Eye (tissue), 1 donor: ENCODE measurements around the gene MOG.
"Not testable (repeated sequence)": the region's sequence is repeated elsewhere in the genome, so short reads cannot be mapped to it uniquely, and the experiment has no call there.

ENCODE experiments used
- DNase-seq: peaks from one replicate; pipeline ENCODE4 v3.0.0-alpha.2; 2015

The MOG gene

DNA sequence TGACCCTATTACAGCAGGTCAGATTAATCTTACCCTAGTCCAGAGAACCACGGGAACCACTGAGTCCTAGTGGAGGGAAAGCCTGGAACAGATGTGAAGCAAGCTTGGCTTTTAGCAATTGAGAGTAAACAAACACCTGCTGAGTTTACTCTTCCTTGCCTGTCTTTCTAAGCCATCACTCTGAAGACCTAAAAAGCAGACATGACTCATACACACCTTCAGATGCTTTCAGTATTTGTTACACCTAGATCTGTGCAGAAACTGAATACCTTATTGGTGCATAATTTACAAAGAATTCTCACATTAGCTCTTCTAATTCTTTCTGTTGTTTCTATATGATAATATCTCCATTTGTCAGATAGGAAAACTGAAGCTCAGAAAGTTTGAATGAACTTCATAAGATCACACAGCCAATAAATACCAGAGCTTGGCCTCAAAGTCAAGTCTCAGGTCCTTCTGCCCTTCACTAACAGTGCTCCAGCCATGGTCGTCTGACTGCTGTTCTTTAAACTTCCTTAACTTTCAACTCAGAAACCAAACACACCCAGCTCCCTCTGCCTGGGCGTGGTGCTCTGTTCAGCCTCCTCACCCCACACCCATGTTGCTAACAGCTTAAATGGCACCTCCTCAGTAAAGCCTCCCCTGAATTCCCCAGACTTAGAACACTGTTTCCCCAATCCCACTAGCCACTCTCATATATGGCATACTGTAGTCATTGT, 15.3 kb upstream of the MOG start:
- DNase-seq, result no peak

DNA sequence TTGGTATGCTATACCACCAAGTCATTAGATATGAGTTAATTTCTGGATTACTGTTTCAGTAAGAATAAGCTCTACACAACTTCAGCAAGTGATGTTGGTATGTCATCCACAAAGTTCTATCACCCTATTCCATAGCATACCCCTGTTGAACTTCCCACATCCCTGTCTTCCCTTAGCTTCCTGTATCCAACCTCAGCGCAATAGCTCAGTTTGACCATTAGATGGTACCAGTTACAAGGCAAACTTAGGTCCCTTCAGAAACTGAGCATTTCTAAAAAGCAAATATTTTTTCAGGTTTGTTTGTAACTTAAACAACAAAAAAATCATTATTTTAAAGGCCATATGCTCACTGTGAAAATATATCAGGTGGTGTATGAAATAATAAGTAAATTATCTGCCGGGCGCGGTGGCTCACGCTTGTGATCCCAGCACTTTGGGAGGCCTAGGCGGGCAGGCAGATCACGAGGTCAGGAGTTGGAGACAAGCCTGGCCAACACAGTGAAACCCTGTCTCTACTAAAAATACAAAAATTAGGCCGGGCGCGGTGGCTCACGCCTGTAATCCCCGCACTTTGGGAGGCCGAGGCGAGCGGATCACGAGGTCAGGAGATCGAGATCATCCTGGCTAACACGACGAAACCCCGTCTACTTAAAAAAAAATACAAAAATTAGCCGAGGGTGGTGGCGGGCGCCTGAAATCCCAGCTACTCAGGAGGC, 8.8 kb upstream of the MOG start:
- DNase-seq, result peak; percentile 45

DNA sequence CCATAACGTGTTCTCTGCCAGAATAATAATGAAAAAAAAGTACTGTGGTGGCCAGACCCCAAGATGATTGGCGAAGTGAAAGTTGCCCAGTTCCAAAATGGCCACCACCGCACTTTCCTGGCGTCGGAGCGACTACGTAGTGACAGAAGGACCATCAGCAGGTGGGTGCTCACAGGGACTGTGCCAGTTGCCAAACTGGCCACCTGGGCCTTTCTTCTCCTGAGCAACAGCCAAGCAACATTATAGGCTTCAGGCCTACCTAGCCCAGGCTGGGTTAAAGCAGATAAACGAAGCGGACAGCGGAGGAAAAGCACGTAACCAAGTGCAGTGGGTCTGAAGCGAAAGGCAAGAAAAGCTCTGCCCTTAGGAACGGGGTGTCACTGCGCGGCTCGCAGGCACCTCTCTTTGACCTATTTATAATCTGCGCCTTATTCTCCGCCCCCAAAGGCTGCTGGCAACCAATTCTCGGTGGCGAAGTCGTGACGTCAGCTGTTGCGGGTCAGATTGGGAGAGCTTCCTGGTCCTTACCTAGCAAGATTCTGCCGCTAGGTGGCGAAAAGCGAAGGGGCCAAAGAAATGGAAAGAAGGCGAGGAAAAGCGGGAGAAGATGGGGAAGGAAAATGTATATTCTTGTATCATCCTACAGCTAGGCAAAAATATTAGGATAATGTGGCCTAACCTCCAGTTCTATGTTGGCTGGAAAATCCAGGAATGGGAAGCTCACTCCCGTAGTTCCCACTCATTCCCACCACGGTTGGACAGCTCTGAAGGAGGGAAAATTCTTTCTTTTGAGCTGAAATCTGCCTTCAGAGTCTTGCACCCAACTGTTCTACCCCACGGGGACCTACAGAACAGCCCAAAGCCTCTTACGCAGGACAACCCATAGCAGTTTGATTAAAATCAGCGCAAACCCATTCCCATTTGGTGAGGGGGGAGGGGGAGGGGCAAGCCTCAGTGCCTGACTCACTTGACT, 6.9 kb upstream of the MOG start:
- DNase-seq, result peak; percentile 100

DNA sequence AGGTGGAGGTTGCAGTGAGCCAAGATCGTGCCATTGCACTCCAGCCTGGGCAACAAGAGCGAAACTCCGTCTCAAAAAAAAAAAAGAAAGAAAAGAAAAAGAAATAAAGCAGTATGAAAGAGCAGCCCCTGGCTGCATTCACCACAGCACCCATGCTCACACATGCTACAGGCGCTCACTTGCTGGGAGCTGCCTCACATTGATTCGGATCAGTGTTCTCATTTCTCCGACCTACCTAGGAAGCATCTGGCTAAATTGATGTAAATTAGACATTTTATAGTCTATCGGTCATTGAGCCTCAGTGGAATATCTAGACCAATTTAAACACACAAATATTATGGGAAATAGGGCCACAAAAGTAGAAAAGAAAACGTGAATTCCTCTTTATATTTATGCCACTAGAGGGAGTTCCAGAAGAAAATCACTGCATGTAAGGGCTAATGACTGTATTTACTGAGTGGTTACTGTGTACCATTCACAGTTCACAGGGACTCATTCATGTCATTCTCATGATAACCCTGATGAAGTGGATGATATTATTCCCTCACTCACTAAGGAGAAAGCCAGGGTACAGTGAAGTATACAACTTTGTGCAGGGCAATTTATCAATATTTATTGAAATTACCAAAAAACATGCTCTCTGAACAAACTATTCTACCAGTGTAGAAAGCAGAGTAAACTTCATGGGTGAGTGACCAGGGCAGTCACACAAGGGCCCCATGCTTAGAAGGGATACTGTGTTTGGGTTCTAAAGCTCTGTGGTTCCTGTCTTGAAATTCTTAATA, 5.3 kb upstream of the MOG start:
- peak; percentile 53 for DNase-seq

DNA sequence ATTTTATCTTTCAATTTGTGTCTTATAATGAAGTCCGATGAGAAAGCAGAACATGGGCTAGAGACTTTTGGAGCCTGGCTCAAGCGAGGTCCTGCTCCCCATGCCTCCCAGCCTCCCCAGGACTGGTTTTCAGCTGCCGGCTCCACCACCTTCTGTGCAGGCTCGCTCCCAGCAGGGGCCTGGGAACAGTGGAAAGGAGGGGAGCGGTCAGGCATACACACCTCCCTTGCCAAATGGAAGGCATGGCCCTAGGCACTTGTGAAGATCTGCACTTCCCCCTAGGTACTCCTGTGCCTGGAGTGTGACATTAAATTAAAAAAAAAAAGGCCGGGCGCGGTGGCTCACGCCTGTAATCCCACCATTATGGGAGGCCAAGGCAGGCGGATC, 4.7 kb upstream of the MOG start:
- no peak for DNase-seq

DNA sequence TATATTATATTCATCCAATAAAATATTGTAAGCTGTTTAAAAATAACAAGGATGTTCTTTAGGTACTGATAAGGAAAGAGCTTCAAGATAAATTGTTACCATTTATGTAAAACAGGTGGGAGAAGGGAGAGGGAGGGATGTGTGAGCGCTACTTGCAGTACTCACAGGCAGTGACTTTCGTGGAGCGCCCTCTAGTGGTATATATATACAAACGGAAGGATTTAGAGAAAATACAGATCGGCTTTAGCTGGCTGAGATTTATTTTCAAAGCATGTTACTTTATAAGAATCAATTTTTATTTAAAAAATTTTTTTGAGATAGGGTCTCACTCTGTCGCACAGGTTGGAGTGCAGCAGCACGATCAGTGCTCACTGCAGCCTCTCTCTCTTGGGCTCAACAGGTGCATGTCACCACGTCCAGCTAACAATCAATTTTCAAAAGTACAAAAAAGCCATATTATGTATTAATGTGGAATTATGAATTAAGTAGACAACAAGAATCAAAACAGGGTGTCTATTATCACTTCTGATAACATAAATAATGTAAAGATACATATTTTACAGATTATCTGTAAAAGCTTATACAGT, 3.3 kb upstream of the MOG start:
- peak; percentile 91 for DNase-seq

DNA sequence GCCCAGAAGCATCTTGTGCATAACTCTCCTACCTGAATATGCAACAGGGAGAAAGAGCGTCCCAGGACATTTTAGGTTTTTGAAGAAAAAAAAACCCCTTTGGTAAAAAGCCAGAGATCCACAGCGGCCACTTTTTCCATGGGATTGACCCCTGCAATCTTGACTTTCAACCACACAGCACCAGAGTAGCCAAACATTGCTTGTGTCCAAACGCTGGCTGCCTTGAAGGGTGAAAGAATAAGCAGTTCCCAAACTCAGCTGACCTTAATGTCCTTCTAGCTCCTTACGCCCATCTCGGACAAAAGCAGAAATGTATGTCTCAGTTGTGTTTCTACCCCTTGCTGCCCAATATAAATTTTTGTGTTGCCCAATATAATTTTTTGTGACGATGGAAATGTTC, 1.2 kb upstream of the MOG start:
- no peak for DNase-seq

DNA sequence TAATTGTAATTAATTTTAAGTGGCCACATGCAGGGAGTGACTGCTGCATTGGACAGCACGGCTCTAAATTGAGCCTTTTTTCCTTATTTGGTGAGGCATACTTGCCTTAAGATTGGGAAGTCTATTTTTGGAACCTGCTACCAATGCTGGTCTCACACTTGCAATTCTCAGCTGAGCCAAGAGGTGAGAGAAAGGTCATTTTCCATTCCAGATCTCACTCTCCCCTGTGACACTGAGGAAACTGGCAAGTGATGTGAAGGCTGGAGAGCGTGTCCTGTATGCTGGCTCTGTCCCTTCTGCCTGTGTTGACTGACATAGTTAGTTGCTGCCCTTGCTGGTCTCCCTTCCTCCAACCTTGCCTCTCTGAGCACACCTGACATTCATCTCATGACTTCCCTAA, 735 bp upstream of the MOG start:
- DNase-seq, result no peak

DNA sequence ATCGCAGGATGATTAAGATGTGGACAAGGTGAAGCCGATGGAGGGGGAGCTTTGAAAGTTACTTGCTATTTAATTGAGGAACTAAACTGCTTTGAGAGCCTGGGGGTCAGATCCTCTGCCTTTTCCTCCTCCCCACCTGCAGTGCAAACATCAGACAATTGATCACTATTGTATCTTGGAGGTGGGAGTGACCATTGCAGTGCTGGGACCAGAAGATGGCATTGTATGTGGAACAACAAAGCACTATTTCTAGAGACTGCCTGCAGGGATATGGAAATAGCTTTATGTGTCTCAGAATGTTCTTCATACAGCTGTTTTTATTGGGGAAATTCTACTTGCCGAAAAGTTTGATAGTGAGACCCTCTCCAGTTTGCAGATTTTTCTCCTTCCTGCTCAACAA, 4.2 kb downstream of the MOG start:
- DNase-seq, result no peak

DNA sequence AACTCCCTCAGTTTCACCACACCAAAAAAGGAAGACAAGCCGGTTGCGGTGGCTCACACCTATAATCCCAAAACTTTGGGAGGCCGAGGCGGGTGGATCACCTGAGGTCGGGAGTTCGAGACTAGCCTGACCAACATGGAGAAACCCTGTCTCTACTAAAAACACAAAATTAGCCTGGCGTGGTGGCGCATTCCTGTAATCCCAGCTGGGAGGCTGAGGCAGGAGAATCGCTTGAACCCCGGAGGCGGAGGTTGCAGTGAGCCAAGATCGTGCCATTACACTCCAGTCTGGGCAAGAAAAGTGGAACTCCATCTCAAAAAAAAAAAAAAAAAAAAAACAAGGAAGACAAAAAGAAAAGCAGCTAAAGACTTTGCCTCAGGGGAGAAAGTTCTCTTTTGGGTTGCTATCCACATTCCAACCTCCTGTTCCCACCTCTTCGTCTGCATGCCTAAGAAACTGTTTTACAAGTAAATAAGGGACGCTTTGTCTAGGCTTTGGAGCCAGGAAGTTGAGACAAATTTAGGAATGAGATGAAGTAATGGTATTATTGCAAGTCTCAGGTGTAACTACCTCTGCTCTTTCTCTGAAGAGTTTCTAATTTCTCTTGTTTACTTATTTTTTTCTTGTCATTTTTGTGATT, 4.7 kb downstream of the MOG start:
- not testable (repeated sequence) for DNase-seq

DNA sequence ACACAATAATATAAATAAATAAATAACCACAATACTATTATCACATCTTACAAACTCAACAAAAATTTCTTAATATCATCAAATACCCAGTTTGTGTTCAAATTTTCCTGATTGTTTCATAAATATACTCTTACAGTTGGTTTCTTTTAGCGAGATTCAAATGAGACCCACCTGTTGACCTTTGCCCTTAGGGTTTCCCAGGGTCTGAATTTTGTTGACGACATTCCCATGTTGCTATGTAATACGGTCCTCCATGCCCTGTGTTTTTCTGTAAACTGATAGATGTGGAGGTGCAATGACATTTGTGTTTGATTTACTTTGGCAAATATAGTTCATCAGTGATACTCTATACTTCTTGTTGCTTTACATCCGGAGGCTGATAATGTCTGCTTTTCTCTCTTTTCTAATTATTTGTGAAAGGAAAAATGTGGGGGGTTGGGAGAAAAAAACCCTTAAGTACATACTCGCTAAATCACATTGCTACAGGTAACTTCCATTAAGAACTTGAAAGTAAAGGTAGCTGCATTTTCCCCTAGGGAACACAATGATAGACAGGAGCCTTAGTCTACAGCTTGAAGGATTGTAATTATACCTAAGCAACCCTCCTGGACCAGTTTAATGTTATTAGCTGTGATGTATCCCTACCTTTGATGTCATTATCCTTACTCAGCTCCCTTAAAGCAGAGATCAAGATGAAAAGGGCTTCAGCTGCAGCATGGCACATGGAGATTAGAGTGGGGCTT, 6.6 kb downstream of the MOG start:
- DNase-seq, result no peak

DNA sequence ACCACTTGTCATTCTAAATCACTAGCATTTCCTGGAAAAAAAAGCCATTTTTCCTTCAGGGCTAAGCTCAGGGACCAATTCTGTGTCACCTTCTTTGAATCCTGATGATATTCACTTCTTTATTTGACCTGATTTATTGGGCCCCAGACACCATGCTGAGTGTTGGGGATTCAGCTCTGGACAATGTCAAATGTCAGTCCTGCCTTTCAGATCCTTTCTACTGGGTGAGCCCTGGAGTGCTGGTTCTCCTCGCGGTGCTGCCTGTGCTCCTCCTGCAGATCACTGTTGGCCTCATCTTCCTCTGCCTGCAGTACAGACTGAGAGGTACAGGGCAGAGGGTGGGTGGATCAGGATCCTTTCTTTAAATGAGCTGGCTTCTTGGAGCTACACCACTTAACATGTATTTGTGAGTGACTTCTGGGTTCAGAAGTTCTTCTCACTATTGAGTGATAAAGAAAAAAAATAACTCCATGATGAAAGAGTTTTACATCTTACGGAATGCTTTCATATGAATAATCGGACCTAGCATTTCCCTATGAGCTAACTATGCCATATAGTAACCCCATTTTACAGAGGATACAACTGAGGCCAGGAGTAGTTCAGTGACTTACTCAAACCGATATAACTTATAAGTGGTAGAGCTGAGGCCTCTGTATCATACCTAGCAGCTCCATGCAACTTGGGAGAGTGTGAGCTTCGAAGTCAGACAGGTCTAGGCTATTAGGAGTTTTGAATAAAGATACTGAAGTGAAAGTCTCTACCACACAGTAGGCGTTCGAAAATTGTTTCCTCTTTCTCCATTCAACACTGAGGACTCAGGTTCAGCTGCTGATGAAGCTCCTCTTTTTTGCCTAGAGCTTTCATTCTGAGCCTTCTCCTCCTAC, 9.3 kb downstream of the MOG start:
- DNase-seq, result no peak

DNA sequence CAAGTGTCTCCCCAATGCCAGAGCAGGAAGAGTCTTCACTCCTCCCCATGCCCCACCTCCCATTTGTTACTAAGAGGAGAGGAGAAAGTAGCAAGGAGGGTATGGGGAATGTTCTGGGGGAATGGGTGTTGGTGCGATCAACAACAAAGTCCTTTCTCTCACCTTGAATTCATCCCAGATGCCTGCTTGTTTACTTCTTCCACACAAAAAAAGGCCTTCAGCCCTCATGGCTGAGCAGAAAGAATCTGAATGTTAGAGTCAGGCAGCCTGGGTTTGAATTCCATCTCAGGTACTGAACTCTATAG, 9.9 kb downstream of the MOG start:
- DNase-seq, result no peak

DNA sequence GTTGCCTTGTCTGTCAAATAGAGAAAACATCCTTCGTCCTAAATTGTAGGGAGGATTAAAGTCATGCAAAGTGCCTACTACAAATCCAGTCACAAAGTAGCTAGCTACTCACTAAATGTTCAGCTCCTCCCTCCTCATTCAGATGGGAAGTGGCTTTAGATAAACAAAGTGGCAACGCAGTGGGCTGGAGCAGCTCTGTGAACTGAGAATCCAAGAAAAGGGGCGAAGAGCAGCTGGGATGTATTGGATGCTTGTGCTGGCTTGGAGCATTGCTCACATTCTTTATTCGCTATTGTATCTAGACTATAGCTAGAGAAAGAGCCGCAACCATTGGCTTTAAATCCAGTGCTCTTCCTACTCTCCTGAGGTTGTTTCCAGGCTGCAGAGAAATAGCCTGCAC, 10.3 kb downstream of the MOG start:
- DNase-seq, result no peak

DNA sequence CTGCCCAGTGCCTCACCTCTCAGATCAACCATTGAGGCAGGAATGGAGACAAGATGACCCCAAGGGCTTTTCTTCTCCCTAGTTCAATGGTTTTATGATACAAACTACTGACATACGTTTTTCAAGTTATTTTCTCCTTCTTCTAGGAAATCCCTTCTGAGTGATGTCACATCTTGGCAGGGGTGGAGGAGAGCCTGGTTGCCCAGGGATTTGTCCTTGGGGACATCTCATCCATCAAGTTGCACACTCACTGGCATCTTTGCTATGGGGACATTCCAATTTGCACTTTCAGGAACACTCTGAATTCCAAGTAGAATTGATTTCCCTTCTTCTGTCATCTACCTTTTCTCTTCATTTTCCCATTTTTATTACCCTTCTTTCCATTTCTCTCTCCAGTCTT, 14.1 kb downstream of the MOG start:
- DNase-seq, result no peak

DNA sequence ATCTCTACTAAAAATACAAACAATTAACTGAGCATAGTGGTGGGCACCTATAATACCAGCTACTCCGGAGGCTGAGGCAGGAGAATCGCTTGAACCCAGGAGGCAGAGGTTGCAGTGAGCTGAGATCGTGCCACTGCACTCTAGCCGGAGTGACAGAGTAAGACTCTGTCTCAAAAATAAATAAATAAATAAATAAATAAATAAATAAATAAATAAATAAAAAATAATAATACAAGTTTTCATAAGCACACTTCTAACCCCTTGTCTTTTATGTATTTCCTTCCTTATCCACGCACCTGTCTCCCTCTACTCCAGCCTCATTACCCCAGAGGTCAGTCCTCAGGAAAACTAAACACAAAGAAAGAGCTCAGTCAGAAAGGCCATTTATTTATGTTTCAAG, 15.2 kb downstream of the MOG start:
- DNase-seq, result not testable (repeated sequence)

DNA sequence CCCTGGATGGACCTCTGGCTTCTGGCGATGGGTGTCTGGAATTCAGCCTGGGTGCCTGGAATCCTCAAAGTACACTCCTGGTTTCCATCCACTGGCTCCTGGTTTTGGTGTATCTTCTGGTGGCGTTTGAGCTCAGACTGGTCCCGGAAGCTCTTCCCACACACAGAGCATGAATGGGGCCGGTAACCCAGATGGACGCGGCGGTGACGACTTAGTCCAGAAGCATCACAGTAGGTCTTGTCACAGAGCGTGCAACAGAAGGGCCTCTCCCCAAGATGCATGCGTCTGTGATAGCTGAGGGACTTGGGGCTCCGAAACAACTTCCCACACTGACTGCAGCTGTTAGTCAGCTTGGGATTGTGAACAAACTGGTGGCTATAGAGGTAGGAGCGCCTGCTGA, 16.3 kb downstream of the MOG start:
- no peak for DNase-seq

DNA sequence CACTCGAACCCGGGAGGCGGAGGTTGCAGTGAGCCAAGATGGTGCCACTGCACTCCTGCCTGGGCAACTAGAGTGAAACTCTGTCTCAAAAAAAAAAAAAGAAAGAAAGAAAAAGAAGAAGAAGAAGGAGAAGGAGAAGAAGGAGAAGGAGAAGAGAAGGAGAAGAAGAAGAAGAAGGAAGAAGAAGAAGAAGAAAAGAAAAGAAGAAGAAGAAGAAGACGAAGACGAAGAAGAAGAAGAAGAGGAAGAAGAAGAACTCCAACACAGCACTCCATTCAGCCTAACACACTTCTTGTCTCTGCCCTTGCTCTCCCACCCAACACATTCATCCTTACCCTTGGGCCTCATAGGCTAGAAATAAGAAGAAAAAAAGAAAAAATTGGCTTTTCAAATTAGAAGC, 17.1 kb downstream of the MOG start:
- no peak for DNase-seq

DNA sequence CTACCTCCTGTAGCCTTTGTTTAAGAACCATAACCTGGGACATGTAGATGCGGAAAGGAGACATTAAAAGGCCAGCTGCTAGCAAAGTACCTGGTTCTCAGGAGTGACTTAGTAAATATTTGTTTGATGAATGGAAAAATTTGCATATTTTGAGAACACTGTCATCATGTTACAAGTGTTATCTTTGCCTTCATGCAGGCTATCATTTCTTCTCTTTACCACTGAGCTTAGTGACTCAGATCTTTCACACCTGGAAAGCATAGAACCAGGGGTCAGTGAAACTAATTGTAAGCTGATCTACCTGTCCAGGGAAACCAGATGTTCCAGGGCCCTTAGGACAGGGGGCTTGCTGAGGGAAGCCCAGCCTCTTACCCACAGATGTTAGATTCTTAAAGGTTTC, 18.7 kb downstream of the MOG start:
- no peak for DNase-seq

DNA sequence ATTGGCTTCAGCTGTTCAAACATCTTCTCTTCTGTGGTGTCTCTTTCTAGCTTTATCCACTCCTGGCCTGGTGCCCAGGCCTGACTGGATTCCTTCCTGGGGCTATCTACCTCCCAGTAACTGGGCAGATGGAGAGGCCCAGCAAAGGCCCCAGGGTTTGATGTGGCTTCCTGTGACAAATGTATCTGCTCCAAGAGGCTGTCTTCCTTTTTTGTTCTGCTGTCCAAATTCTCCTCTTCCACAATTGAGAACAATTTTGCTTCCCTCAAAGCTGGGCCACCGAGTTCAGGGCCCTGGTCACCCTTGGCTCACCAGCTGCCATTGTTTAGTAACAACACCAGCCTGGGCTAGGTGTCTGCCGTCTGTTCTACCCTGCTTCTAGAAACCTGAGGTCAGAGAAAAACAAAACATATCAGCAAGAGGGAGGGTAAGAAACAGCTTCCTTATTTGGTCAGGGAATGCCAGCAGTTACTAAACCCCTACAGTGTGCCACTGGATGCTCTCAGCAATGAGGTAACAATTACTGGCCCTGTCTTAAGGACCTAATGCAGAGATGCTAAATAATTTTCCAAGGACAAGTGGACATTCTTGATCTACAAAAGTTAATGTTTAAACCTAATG, 20.2 kb downstream of the MOG start:
- DNase-seq, result no peak
